Measurements from ENCODE around the gene ZNF79.

- TF ChIP-seq EP300 (IDR thresholded peaks at IDR 0.05) (no peak), CTCF (IDR thresholded peaks at IDR 0.05) (no peak)
These were observed 67.3 kb downstream of the ZNF79 start for GRCh38 chr9:127491516-127491915.

Data from upper lobe of left lung (tissue), 4 donors.